Measurements from ENCODE around the gene OPHN1. TPM values are rescaled to one million over a fixed set of nuclear protein-coding genes. Genes with fewer than 3 reads are reported as not detected.

OPHN1 gene
- total and polyA plus RNA-seq, 2 experiments from 2014 or later = 2.2 to 3.8 TPM

- no peak for TF ChIP-seq POLR2AphosphoS5 (IDR thresholded peaks at IDR 0.05; ENCODE audit: low read depth)
Observed at GRCh38 chrX:68421636-68422035, 11.7 kb downstream of the OPHN1 start (continued).

DNA sequence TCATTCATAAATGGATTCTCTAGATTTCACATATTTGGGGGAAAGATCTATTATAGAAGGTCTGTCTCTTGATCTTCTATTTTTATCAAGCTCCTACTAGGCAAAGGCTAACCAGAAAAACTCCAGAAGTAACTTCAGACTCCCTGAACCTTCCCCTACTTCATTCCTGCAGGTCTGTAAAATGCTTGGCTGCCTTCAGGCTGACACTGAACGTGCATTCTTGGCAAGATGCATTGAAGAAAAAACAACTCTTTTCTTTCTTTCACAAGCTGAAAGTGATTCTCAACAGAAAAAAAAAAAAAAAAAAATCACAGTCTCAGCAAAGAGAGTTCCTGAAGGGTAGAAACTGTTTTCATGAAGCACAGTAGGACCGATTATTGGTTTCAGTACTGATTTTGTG, 12.7 kb downstream of the OPHN1 start:
- no peak overlapping the region for H3K27ac Mint-ChIP-seq
- no peak overlapping the region for H3K4me2 ChIP-seq
- no peak overlapping the region for H3K27ac ChIP-seq (ENCODE audit: low read depth)
- no peak overlapping the region for H3K4me3 ChIP-seq
- no peaks in the 10 kb centered on the region for H3F3A ChIP-seq (replicated peaks; ENCODE audit: low read depth)
- no peak for TF ChIP-seq EZH2phosphoT487 (IDR thresholded peaks at IDR 0.05; ENCODE audit: unreplicated experiment)
- TF ChIP-seq CREB1 (CRISPR knock-in tag; IDR thresholded peaks at IDR 0.05; ENCODE audit: low read depth) = no peak
- TF ChIP-seq JUNB (IDR thresholded peaks at IDR 0.05; ENCODE audit: unreplicated experiment) = no peak
- TF ChIP-seq POLR2AphosphoS5 (IDR thresholded peaks at IDR 0.05; ENCODE audit: low read depth) = no peak
- TF ChIP-seq ETS1 (IDR thresholded peaks at IDR 0.05) = no peak
- no peak for TF ChIP-seq ZNF114 (CRISPR knock-in tag; IDR thresholded peaks at IDR 0.05)
- TF ChIP-seq EZH2 (IDR thresholded peaks at IDR 0.05; ENCODE audit: low read depth, unreplicated experiment) = no peak
- no peak for TF ChIP-seq STAT1 (IDR thresholded peaks at IDR 0.05; ENCODE audit: unreplicated experiment)
- TF ChIP-seq, protein P1, sequence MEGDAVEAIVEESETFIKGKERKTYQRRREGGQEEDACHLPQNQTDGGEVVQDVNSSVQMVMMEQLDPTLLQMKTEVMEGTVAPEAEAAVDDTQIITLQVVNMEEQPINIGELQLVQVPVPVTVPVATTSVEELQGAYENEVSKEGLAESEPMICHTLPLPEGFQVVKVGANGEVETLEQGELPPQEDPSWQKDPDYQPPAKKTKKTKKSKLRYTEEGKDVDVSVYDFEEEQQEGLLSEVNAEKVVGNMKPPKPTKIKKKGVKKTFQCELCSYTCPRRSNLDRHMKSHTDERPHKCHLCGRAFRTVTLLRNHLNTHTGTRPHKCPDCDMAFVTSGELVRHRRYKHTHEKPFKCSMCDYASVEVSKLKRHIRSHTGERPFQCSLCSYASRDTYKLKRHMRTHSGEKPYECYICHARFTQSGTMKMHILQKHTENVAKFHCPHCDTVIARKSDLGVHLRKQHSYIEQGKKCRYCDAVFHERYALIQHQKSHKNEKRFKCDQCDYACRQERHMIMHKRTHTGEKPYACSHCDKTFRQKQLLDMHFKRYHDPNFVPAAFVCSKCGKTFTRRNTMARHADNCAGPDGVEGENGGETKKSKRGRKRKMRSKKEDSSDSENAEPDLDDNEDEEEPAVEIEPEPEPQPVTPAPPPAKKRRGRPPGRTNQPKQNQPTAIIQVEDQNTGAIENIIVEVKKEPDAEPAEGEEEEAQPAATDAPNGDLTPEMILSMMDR (conservative IDR thresholded peaks at IDR 0.05; ENCODE audit: low read depth in 2 of 2) = no peak
- TF ChIP-seq ZNF331 (CRISPR knock-in tag; IDR thresholded peaks at IDR 0.05; ENCODE audit: low read depth) = no peak
- no peak for TF ChIP-seq REST (IDR thresholded peaks at IDR 0.05; ENCODE audit: unreplicated experiment)
- no peak for TF ChIP-seq NANOG (IDR thresholded peaks at IDR 0.05; ENCODE audit: borderline replicate concordance)
- no peak for TF ChIP-seq ZNF462 (CRISPR knock-in tag; IDR thresholded peaks at IDR 0.05)
- no peak for DNase-seq (ENCODE audit: low spot score)
- H4K20me1 ChIP-seq (replicated peaks; ENCODE audit: insufficient read depth) = no peaks in the 10 kb centered on the region
- H3K36me3 ChIP-seq (ENCODE audit: insufficient read depth) = no peaks in the 10 kb centered on the region
- no peaks in the 10 kb centered on the region for H3K36me3 Mint-ChIP-seq (ENCODE audit: low read depth)
- H3K4me1 ChIP-seq (ENCODE audit: insufficient read depth) = no peaks in the 10 kb centered on the region
- no peak overlapping the region for H3K4me3 Mint-ChIP-seq
- ATAC-seq = no peak
- H3K27me3 ChIP-seq (ENCODE audit: insufficient read depth) = no peaks in the 10 kb centered on the region
- no peaks in the 10 kb centered on the region for H3K79me2 ChIP-seq (replicated peaks; ENCODE audit: insufficient read depth)
- no peaks in the 10 kb centered on the region for H3K9me2 ChIP-seq (ENCODE audit: insufficient read depth)
- H3K9me3 Mint-ChIP-seq = no peaks in the 10 kb centered on the region
- H2AFZ ChIP-seq = no peak overlapping the region
- no peaks in the 10 kb centered on the region for H3K27me3 Mint-ChIP-seq (ENCODE audit: insufficient read depth, low read depth, poor library complexity)
- H3K4me1 Mint-ChIP-seq = peaks cover 9% of the 10 kb centered on the region; the same call in 2 of the 3 replicates
